SK-N-SH (cell line): ENCODE data around the gene SOX2.

Experiments used
- EZH2phosphoT487 ChIP-seq: fragments of 200-600 bp; sonication (generic); IDR thresholded peaks from 2 replicates; pipeline ENCODE4 v1.6.1; 2017; ENCODE audit warnings: low read depth, mixed run types, mild to moderate bottlenecking, antibody characterized with exemption, moderate library complexity, borderline replicate concordance
- FOSL2 ChIP-seq: IDR thresholded peaks from 2 replicates; pipeline ENCODE4 v1.4.0; 2012; ENCODE audit warnings: low read depth, mild to moderate bottlenecking, moderate library complexity, borderline replicate concordance
- MXI1 ChIP-seq: IDR thresholded peaks from 2 replicates; pipeline ENCODE4 v1.6.1; 2012; ENCODE audit warnings: mild to moderate bottlenecking, low read depth, low read length, improper control_type of control experiment
- POLR2AphosphoS5 ChIP-seq: IDR thresholded peaks from 2 replicates; pipeline ENCODE4 v1.6.1; 2012; ENCODE audit warnings: low read depth, low read length
- RAD21 ChIP-seq: IDR thresholded peaks from 2 replicates; pipeline ENCODE4 v1.6.1; 2012; ENCODE audit warnings: mild to moderate bottlenecking, low read length
- RXRA ChIP-seq: IDR thresholded peaks from 2 replicates; pipeline ENCODE4 v1.4.0; 2012; ENCODE audit warnings: low read depth, mild to moderate bottlenecking, borderline replicate concordance
- SMC3 ChIP-seq: IDR thresholded peaks from 2 replicates; pipeline ENCODE4 v1.6.1; 2012; ENCODE audit warnings: low read depth, low read length, improper control_type of control experiment
- TAF1 ChIP-seq: IDR thresholded peaks from 2 replicates; pipeline ENCODE4 v1.6.1; 2012; ENCODE audit warnings: low read depth, mild to moderate bottlenecking, low read length, moderate library complexity, borderline replicate concordance
- TEAD4 ChIP-seq: IDR thresholded peaks from 2 replicates; pipeline ENCODE4 v1.4.0; 2012; ENCODE audit warnings: mild to moderate bottlenecking, borderline replicate concordance; ENCODE audit not compliant: insufficient read depth
- TF ChIP-seq, protein P1 (sequence below): fragments of 200-600 bp; sonication (generic); IDR thresholded peaks from 2 replicates; pipeline ENCODE4 v1.6.1; 2017; ENCODE audit warnings: antibody characterized with exemption, mild to moderate bottlenecking, moderate library complexity

DNA sequence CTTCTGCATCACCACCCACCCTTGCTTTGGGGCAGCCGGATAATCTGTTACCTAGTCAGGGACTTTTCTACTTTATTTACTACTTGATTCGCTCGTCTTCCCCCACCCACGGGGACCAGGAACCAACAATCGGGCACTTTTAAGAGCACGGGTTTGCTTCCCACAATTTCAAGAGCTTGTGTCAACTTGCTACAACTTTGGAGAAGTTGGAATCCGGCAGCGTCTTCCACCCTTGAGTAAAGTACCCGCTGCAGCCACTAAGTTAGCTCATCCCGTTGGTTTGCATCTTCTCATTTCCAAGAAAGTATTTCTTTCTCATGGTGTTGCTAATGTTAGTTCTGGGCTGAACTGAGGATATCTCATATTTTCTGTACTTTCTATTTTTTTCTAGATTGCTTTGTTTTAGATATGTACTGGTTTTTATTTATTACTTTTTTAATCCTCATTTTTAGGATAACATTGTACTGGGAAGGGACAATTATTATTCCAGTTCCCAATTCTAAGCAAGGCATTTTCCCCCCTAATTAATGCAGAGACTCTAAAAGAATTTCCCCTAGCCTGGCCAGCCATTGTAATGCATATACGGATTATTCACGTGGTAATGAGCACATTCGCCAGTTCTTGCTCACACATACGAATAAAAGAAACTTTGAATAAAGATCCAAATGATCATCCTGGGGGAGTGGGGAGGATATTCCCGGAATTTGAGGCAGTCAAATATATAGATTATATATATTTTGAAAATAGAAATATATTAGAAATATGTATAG lies 4.0 kb downstream of the SOX2 start:
- TF ChIP-seq FOSL2 (no peak), RXRA (no peak), TAF1 (no peak), EZH2phosphoT487 (no peak), RAD21 (no peak), TEAD4 (no peak), POLR2AphosphoS5 (no peak), MXI1 (no peak), SMC3 (no peak)
- TF ChIP-seq, protein P1, sequence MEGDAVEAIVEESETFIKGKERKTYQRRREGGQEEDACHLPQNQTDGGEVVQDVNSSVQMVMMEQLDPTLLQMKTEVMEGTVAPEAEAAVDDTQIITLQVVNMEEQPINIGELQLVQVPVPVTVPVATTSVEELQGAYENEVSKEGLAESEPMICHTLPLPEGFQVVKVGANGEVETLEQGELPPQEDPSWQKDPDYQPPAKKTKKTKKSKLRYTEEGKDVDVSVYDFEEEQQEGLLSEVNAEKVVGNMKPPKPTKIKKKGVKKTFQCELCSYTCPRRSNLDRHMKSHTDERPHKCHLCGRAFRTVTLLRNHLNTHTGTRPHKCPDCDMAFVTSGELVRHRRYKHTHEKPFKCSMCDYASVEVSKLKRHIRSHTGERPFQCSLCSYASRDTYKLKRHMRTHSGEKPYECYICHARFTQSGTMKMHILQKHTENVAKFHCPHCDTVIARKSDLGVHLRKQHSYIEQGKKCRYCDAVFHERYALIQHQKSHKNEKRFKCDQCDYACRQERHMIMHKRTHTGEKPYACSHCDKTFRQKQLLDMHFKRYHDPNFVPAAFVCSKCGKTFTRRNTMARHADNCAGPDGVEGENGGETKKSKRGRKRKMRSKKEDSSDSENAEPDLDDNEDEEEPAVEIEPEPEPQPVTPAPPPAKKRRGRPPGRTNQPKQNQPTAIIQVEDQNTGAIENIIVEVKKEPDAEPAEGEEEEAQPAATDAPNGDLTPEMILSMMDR: no peak
